ENCODE measurements around the gene TAGAP.

TAGAP gene

GRCh38 chr6:159064477-159064876 is 19.7 kb upstream of the TAGAP start:
- no peak for DNase-seq (ENCODE audit: low read depth)
- TF ChIP-seq, protein P1, sequence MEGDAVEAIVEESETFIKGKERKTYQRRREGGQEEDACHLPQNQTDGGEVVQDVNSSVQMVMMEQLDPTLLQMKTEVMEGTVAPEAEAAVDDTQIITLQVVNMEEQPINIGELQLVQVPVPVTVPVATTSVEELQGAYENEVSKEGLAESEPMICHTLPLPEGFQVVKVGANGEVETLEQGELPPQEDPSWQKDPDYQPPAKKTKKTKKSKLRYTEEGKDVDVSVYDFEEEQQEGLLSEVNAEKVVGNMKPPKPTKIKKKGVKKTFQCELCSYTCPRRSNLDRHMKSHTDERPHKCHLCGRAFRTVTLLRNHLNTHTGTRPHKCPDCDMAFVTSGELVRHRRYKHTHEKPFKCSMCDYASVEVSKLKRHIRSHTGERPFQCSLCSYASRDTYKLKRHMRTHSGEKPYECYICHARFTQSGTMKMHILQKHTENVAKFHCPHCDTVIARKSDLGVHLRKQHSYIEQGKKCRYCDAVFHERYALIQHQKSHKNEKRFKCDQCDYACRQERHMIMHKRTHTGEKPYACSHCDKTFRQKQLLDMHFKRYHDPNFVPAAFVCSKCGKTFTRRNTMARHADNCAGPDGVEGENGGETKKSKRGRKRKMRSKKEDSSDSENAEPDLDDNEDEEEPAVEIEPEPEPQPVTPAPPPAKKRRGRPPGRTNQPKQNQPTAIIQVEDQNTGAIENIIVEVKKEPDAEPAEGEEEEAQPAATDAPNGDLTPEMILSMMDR (conservative IDR thresholded peaks at IDR 0.05; ENCODE audit: low read length), result no peak
- H3K4me3 ChIP-seq (ENCODE audit: low read length), result no peak overlapping the region

DNA sequence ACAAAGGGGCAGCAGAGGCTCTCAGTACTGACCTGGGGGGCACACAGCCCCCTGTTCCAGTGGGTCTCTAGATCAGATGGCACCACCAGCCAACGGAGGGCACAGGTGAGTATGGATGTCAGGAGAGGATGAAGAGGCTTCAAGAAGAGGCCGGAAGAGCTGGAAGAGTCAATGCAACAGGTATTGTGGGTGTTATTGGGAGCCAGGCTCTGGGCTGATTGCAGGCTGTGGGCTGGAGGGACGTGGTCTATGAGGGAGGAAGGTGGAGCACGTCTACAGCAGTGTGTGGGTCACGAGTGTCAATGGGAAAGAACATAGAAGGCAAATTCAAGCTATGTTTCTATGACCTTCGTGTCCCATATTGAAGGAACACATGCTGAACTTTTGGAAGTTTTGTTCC is 18.8 kb upstream of the TAGAP start:
- TF ChIP-seq, protein P1 (conservative IDR thresholded peaks at IDR 0.05; ENCODE audit: low read length), result no peak
- H3K4me3 ChIP-seq (ENCODE audit: low read length), result no peak overlapping the region
- no peak for DNase-seq (ENCODE audit: low read depth)

DNA sequence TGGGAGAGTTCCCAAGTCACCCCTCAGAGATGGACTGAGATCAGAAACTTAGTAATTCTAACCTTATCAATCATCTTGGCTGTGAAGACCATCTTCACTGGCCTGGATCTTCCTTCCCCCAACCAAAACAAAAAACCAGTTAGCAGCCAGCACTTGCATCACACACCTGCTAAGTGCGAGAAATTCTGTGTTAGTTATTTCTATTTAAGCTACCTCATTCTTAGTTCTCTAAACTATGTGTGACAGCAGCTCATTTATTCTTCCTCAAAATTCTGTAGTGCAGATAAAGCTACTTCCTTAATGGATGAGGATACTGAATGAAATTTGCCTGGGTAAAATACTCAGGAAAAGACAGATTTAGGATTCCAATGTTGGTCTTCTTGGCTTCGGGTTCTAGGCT is 18.2 kb upstream of the TAGAP start:
- DNase-seq (ENCODE audit: low read depth), result no peak
- no peak overlapping the region for H3K4me3 ChIP-seq (ENCODE audit: low read length)
- TF ChIP-seq, protein P1 (conservative IDR thresholded peaks at IDR 0.05; ENCODE audit: low read length), result no peak

DNA sequence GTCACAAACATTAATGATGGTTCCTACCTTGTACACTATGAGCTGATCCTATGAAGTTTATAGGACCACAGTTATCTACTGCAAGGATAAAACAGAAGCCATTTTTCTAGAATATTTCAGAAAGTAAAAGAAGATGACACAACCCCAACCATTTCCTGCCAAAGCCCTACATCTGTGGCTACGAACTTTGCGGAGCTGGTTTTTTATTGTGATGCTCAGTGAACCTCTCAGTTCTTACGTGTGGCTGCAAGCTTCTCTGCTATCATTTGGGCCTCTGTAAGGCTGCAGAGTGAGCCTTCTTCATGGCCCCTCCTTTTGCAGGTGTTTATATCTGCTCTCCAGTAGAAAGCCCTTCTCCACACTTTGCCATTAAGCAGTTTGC is 17.8 kb upstream of the TAGAP start:
- TF ChIP-seq, protein P1 (conservative IDR thresholded peaks at IDR 0.05; ENCODE audit: low read length), result no peak
- no peak for DNase-seq (ENCODE audit: low read depth)
- no peak overlapping the region for H3K4me3 ChIP-seq (ENCODE audit: low read length)

DNA sequence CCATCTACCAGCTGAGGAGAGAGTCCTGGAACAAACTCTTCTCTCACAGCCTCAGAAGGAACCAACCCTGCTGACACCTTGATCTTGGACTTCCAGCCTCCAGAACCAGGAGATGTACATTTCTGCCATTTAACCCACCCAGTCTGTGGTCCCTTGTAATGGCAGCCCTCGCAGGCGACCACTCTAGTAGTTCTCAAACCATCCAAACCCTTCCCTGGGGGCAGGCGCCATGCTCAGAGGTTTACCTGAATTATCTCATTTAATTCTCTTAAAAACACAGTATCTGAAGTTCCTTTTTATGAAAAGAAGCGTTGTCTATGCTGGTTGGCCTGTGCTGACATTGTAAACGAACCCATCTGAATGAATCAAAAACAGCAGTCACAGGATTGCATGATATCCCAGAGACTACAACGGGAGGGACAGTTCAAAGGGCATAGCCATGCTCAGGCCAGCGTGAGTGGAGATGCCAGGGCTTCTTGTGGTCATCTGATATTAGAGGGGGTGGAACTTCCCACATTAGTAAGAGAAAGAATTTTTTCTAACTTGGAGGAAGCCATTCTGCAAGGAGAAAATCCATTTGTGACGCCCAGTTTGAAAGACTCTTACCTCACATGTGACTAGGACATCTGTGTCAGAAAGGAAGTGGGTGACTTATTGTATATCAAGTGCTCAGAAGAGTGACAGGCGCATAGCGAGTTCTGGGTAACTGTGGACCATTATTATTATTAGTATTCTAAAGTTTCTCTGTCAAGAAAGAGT is 17.2 kb upstream of the TAGAP start:
- no peak for DNase-seq (ENCODE audit: low read depth)
- H3K4me3 ChIP-seq (ENCODE audit: low read length), result no peak overlapping the region
- TF ChIP-seq, protein P1 (conservative IDR thresholded peaks at IDR 0.05; ENCODE audit: low read length), result no peak

- H3K4me3 ChIP-seq (ENCODE audit: low read length), result no peak overlapping the region
- no peak for DNase-seq (ENCODE audit: low read depth)
- TF ChIP-seq, protein P1 (conservative IDR thresholded peaks at IDR 0.05; ENCODE audit: low read length), result no peak
Measured at GRCh38 chr6:159061146-159061545, 16.4 kb upstream of the TAGAP start.

DNA sequence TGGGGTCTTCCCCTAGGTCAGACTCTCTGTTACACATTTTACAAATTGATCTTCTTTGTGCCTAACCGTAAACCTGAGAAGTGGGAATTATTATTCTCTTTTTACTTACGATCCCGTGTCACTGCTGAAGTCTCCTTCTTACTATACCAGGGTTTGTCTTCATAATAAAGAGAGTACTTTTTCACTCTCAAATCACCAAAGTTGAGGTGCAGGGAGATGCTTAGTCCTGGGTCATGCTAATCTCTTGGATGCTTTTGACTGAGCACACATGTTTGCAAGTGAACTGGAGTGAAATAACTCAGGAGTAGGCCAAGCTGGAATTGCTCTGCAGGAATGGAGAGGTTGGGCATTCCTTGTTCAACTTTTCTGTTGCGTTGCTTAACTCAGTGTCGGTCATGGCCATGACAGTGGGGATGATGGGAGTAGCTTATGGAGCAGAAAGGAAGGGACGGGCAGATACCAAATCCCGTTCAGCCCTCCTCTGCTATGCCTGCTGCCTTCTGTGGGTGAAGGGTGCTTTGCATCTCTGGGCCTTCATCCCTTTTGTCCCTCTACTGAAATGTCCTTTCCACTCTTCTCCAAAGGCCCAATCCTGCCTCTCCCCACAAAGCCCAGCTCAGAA is 15.2 kb upstream of the TAGAP start:
- H3K4me3 ChIP-seq (ENCODE audit: low read length), result no peak overlapping the region
- TF ChIP-seq, protein P1 (conservative IDR thresholded peaks at IDR 0.05; ENCODE audit: low read length), result no peak
- DNase-seq (ENCODE audit: low read depth), result no peak
